HG03103 (cell line): Measurements from ENCODE around the gene AQP7.
"Not testable (repeated sequence)": the region's sequence is repeated elsewhere in the genome, so short reads cannot be mapped to it uniquely, and the experiment has no call there.

Source experiments
- ATAC-seq: cut with Tn5 transposase; IDR thresholded peaks from one replicate; pipeline ENCODE4 v1.9.1; 2021; ENCODE audit warnings: low read depth; ENCODE audit not compliant: unreplicated experiment

AQP7 gene

DNA sequence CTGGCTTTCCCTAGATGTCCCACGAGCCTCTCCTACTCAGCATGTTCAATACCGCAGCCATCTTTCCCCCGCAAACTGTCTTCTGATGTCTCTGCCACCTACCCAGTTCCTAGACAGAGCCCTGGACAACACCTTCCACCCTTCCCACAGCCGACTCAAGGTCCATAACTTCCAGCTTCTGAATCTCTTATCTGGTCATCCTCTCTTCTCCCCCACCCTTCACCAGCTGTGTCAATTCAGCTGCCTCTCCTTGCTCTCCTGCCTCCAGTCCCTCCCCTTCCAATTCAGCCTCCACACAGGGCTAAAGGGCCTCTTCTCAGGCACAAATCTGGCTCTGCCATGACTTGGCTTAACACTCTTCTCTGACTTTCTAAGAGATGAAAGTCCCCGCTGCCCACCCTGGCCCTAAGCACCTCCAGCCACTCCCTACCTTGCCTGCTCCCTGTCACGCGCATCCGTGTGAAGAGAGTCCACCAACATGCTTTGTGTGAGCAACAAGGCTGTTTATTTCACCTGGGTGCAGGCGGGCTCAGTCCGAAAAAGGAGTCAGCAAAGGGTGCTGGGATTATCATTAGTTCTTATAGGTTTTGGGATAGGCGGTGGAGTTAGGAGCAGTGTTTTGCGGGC, 25.2 kb downstream of the AQP7 start:
- ATAC-seq: no peak

DNA sequence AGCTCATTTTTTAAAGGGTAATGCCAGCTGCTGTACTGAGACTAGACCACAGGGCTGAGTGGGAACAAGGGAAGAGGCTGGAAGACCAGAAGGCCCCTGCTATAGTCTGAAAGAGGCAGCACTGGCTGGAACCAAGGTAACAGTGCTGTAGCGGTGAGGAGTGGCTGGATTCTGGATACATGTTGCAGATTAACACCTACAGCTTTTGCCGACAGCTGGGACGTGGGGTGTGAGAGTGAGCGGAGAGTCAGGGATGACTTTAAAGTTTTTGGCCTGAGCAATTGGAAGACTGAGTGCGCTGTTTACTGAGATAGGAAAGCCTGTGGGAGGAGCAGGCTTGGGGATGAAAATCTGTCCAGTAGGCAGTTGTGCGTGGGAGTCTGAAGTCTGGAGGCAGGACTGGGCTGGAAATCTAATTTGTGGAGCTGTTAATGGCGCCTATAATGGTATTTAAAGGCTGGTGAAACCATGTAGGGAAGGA, 26.5 kb downstream of the AQP7 start:
- ATAC-seq: no peak

DNA sequence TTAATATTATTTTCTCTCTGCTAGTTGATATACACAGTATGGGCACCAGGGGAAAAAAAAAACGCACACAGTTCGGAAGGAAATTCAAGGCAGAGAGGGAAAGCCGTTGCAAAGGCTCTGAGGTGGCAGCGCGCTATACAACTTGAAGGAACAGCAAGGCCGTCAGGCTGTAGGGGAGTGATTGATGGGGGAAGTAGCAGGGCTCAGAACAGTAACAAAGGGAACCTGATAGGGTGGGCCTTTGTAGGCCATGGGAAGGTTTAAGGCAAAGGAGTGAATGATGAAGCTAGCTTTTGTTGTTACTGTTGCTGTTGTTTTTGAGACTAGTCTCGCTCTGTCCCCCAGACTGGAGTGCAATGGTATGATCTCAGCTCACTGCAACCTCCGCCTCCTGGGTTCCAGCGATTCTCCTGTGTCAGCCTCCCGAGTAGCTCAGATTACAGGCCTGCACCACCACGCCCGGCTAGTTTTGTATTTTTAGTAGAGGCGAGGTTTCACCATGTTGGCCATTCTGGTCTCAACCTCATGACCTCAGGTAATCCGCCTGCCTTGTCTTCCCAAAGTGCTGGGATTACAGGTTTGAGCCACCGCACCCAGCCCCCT, 27.0 kb downstream of the AQP7 start:
- ATAC-seq: no peak

DNA sequence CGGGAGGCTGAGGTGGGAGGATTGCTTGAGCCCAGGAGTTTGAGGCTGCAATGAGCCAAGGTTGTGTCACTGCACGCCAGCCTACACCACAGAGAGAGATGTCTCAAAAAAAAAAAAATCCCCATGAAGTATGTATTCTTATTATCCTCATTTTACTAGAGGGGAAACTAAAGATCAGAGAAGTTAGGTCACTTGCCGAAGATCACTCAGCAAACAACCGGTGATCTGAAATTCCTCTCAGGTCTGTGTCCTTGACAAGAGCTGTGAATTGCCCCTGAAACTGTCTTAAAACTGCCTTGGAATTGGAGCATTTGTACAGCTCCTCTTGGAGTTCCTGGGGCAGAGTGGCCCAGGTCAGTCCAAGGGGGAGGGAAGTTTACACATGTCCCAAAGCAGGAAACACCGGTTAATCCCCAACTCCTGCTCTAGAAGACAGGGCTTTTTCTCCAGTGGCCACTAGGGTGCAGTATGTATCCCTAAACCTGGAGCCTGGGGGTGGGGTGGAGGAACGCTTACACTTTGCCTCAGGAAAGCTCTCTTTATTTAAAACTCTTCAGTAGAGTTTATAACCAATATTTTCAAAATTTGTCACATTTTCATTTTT, 27.6 kb downstream of the AQP7 start:
- no peak for ATAC-seq

DNA sequence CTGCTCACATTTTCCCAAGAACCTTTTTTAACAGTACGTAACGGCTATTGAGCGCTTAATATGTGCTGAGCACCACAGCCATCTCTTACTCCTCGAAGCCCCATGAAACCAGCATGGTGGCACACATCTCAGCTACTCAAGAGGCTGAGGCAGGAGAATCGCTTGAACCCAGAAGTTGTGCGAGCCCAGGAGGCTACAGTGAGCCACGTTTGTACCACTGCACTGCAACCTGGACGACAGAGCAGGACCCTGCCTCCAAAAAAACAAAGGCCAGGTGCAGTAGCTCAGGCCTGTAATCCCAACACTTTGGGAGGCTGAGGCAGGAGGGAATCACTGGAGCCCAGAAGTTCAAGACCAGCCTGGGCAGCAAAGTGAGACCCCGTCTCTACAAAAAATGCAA, 28.2 kb downstream of the AQP7 start:
- ATAC-seq: no peak

DNA sequence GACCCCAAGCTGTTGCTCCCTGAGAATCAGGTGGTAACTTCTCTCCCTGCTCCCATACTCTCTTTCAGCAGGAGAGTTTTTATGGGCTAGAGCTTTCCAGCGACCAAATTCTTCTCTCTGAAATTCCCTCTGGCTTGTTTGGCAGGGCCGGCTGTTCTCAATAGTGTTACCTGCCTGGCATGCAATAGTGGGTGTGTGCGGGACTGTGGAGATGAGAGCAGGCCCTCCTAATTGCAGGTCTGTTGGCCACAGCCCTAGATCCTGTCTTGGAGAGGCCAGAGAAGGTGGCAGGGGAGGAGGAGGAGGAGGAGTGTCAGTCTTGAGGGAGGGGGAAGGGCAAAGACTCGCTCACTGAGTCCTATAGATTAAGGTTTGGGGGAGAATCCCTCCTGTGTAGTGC, 29.5 kb downstream of the AQP7 start:
- no peak for ATAC-seq

DNA sequence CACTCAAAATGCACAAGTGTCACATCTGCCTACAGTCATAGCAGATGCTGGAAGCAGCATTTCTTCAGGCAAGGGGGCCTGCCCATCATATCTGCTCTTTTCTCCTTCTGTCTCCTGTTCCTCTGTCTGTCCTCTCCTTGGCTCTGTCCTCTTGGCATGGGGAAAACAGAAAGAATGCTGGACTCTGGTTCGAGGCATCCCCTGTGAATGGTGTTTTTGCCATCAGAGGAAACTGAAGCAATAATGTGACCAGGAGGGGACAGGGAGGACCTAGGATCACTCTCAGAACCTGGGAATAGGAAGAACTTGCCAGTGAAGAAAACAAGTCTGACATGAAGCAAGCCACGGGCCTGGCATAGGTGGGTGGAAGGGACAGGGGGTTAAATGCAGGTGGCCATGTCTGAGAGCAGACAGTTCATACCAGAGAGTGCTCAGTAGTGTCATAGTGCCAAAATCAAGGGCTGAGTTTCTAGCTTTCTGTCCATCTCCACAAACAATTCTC, 35.3 kb downstream of the AQP7 start:
- ATAC-seq: no peak

DNA sequence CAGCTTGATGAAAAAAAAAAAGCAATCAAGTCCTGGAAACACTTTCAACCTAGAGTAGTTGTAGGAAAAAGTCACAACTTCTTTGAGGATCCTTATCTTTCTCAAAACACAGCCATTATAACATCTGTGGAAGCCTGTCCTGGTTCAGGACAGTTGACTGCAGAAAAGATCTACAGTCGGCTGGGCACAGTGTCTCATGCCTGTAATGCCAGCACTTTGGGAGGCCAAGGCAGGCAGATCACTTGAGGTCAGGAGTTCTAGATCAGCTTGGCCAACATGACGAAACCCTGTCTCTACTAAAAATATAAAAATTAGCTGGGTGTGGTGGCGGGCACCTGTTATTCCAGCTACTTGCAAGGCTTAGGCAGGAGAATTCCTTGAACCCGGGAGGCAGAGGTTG, 37.6 kb downstream of the AQP7 start:
- ATAC-seq: not testable (repeated sequence)

DNA sequence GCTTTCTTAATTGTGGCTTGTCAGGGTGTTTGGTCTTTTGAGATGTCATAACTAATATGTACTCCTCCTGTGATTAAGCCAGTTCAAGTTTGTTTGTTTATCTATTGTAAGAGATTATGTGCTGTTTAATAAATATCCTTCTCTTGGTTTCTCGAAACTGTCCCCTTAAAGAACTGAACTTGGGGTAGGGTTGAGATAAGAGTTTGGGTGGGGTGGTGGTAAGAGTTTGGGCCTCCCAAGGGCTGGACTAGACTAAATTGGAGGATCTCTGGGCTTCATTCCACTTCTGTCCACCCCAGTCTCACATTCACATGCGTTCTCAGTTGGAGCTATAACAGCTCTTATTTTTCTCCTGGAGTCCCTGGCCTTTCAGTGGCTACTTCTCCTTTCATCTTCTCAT, 38.2 kb downstream of the AQP7 start:
- no peak for ATAC-seq

DNA sequence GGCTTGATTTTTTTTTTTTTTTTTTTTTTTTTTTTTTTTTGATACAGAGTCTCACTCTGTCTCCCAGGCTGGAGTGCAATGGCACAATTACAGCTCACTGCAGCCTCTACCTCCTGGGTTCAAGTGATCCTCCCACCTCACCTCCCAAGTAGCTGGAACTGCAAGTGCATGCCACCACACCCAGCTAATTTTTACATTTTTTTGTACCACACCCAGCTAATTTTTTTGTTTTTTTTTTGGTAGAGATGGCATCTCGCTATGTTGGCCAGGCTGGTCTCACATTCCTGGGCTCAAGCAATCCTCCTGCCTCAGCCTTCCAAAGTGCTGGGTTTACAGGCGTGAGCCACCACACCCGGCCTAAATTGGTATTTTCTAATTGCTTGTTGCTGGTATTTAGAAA, 43.7 kb downstream of the AQP7 start:
- not testable (repeated sequence) for ATAC-seq

DNA sequence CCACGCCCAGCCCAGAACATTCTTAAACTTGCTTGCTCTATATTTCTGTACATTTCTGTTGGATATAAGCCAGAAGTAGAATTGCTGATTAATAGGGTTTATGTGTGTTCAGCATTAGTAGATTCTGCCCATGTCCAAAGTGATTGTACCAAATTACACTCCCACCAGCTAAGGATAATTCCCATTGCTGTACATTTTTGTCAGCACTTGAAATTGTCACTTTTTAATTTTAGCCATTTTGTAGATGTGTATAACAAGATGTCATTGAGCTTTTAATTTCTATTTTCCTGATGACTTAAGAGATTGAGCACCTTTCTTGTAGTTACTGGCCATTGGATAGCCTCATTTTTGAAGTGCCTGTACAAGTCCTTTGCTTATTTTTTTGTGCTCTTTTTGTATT, 46.4 kb downstream of the AQP7 start:
- ATAC-seq: no peak

DNA sequence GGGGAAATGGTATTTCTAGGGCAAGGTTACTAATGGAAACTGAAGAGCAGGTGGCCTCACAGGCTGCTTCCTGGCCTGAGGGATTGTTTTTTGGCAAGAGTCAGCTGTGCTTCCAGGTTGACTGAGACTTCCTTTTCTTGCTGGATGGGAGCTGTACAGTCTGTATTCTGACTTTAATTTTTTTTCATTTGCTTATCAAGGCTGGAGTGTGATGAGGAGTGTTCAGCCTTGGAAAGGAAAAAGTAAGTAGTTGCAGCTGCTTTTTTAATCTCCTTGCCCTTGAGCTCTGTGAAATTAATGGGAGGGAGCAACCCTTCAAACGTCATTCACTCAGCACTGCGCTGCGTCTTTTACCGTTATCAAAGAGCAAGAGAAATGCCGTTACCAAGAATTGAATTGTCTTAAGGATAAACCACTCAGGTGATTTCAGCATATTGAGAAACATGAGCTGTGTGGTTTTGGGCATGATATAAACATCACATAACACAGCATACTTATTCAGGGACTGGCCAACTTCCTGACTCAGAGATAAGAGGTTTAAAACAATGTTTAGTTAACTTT, 47.6 kb downstream of the AQP7 start:
- ATAC-seq: no peak

DNA sequence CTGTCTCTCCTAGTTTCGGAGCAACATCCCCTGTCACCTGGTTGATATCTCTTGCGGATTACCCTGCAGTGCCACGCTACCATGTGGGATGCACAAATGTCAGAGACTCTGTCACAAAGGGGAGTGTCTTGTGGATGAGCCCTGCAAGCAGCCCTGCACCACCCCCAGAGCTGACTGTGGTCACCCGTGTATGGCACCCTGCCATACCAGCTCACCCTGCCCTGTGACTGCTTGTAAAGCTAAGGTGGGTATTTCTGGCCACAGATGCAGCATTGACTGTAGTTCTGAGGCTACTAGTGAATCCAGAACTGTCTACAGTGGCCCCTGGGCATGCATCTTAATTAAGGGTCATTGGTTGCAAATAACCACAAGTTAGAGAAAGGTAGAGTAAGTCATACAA, 50.8 kb downstream of the AQP7 start:
- ATAC-seq: no peak

DNA sequence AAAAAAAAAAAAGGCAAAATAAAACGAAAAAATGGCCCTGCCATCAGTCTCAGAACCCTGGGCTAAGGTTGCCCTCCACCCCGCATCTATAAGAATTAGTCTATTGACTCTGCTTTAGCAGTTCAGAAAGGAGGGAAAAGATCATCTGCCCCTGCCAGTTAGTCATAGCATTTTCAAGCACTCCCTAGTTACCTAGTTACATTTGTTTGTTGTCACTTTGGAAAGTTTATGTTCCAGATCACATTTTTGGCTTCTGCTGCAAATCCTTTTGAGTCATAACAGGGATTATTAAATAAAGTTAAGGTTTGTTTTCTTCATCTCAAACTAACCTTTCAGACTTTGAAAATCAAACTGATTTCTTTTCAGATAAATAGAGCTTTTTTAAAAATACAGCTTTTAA, 52.1 kb downstream of the AQP7 start:
- no peak for ATAC-seq

DNA sequence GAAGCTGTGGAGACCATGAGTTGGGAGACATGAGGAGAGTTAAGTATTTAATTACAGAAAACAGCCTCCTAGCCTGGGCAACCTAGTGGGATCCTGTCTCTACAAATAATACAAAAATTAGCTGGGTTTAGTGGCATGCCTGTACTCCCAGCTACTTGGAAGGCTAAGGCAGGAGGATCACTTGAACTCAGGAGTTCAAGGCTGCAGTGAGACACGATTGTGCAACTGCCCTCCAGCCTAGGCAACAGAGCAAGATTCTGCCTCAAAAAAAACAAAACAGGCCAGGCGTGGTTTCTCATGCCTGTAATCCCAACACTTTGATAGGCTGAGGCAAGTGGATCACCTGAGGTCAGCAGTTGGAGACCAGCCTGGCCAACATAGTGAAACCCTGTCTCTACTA, 52.6 kb downstream of the AQP7 start:
- no peak for ATAC-seq

DNA sequence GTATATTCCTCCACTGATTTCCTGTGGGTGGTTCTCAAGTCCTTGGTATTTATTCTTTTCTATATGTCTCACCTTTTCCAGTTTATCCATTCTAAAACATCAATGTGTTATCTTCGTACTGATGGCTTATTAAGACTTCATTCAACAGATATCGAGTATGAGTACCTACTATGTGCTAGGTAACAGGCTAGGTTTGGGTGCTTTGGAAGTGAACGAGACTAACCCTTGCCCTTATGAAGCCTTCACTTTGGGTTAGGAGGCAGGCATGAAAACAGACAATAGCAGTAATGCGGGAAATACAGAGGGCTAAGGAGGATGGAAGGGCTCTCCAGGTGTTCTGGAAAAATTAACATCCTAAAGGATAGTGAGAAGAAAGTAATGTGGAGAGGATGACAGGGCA, 53.4 kb downstream of the AQP7 start:
- ATAC-seq: no peak

DNA sequence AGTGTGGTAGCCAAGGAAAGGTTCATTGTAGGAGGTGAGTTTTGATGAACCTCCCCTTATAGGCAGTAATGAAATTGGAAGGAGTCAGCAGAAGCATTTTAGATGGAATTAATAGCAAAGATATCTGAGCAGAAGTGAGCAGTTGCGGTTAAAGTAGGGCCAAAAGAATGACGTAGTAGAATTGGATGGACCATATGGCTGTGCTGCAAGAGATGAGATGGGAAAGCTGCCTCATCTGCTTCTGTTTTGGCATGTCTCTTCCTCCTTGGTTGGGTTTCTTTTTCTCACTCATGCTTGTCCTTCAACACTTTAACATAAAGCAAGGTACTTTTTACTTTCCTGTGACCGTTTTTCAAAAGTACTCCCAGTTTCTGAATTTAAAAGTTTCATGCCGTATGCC, 55.8 kb downstream of the AQP7 start:
- ATAC-seq: no peak

DNA sequence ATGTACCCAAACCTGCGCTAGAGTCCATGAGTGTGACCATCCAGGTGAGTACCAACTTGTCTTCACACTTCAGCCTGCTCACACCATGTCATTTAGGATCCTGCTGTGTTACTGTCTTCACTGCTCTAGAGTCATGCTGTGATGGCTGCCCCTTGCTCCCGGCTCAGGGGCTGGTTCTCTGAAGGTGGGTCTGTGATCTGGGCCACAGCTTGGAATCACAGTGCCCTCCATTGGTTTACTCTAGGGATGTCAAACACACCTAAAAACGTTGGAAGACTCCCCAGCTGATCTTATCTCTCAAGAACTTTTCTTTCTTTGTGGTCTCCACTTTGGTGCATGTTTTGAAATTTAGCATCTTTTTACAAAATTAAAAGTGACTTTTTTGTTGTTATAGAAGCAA, 58.2 kb downstream of the AQP7 start:
- no peak for ATAC-seq

DNA sequence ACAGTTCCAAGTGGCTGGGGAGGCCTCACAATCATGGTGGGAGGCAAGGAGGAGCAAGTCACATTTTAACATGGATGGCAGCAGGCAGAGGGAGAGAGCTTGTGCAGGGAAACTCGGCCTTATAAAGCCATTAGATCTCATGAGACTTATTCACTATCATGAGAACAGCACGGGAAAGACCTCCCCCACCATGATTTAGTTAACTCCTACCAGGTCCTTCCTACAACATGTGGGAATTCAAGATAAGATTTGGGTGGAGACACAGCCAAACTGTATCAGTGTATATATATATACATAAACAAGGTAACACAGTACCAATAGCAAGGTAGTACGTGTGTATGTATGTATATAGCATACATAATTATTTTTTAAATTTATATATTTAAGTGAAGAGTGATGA, 61.2 kb downstream of the AQP7 start:
- no peak for ATAC-seq

DNA sequence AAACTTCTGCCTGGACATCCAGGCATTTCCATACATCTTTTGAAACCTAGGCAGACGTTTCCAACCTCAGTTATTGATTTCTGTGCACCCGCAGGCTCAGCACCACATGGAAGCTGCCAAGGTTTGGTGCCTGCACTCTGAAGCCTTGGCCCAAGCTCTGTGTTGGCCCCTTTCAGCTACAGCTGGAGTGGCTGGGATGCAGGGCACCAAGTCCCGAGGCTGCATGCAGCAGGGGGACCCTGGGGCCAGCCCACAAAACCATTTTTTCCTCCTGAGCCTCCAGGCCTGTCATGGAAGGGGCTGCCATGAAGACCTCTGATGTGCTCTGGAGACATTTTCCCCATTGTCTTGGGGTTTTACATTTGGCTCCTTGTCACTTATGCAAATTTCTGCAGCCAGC, 62.2 kb downstream of the AQP7 start:
- ATAC-seq: no peak
